Neural cell (in vitro differentiated cells): ENCODE measurements around the gene FGL2. TPM values are rescaled to one million over a fixed set of nuclear protein-coding genes. Genes with fewer than 3 reads are reported as not detected.
"Not testable (repeated sequence)": the region's sequence is repeated elsewhere in the genome, so short reads cannot be mapped to it uniquely, and the experiment has no call there.

ENCODE experiments used
- H2AFZ ChIP-seq: fragments of 200-600, 300-800 bp; sonication (generic), shearing (Covaris generic); 2 replicates; pipeline ENCODE4 v1.6.0; 2014; ENCODE audit warnings: low read depth, mild to moderate bottlenecking, antibody characterized with exemption, low read length, moderate library complexity
- H3F3A ChIP-seq: fragments of 200-600 bp; shearing (Covaris generic); 2 replicates; pipeline ENCODE4 v1.6.1; 2016; ENCODE audit warnings: mild to moderate bottlenecking, moderate library complexity, mixed read lengths, antibody characterized with exemption, low read length; ENCODE audit not compliant: insufficient read depth, poor library complexity, severe bottlenecking
- H3K27ac ChIP-seq: fragments of 200-600, 300-800 bp; sonication (generic), shearing (Covaris generic); 2 replicates; pipeline ENCODE4 v1.5.1; 2014; ENCODE audit warnings: mild to moderate bottlenecking, low read length, moderate library complexity
- H3K27me3 ChIP-seq: fragments of 300-800, 200-600 bp; sonication (generic), shearing (Covaris generic); 2 replicates; pipeline ENCODE4 v1.6.0; 2014; ENCODE audit warnings: mild to moderate bottlenecking, low read depth, low read length, moderate library complexity; ENCODE audit not compliant: insufficient read depth
- H3K36me3 ChIP-seq: fragments of 300-800, 200-600 bp; sonication (generic), shearing (Covaris generic); 2 replicates; pipeline ENCODE4 v1.5.1; 2014; ENCODE audit warnings: mild to moderate bottlenecking, antibody characterized with exemption, low read length, moderate library complexity; ENCODE audit not compliant: insufficient read depth
- H3K4me2 ChIP-seq: fragments of 300-800, 200-600 bp; sonication (generic), shearing (Covaris generic); 2 replicates; pipeline ENCODE4 v1.6.0; 2014; ENCODE audit warnings: mild to moderate bottlenecking, low read length
- H3K4me3 ChIP-seq: fragments of 300-800, 200-600 bp; sonication (generic), shearing (Covaris generic); 2 replicates; pipeline ENCODE4 v1.5.1; 2014; ENCODE audit warnings: mild to moderate bottlenecking, low read length, moderate library complexity
- H3K79me2 ChIP-seq: fragments of 200-600 bp; shearing (Covaris generic); replicated peaks from 2 replicates; pipeline ENCODE4 v1.6.0; 2014; ENCODE audit warnings: mild to moderate bottlenecking, low read length, moderate library complexity; ENCODE audit not compliant: insufficient read depth
- H3K9ac ChIP-seq: fragments of 300-800, 200-600 bp; sonication (generic), shearing (Covaris generic); 2 replicates; pipeline ENCODE4 v1.6.1; 2016; ENCODE audit warnings: mild to moderate bottlenecking, low read length, mixed read lengths
- H3K9me2 ChIP-seq: fragments of 200-600 bp; shearing (Covaris generic); 2 replicates; pipeline ENCODE4 v1.6.1; 2016; ENCODE audit warnings: mild to moderate bottlenecking, low read length, mixed read lengths; ENCODE audit not compliant: insufficient read depth
- H3K9me3 ChIP-seq: fragments of 200-600, 300-800 bp; sonication (generic), shearing (Covaris generic); 2 replicates; pipeline ENCODE4 v1.6.1; 2016; ENCODE audit warnings: mild to moderate bottlenecking, mixed run types, low read length, moderate library complexity, mixed read lengths
- H4K20me1 ChIP-seq: fragments of 200-600 bp; shearing (Covaris generic); 2 replicates; pipeline ENCODE4 v1.6.1; 2016; ENCODE audit warnings: mild to moderate bottlenecking, mixed run types; ENCODE audit not compliant: insufficient read depth
- EP300 ChIP-seq: fragments of 450-650 bp; conservative IDR thresholded peaks from 2 replicates; pipeline ENCODE4 v1.6.1; 2014; ENCODE audit warnings: antibody characterized with exemption, mild to moderate bottlenecking, moderate library complexity; ENCODE audit not compliant: poor library complexity, severe bottlenecking
- POLR2AphosphoS5 ChIP-seq: IDR thresholded peaks from 2 replicates; pipeline ENCODE4 v1.6.1; 2012
- polyA plus RNA-seq: library from polyadenylated mRNA; depleted of rRNA; stranded (reverse); fragments of >200 nt; gene quantifications from 2 replicates; pipeline ENCODE4 v1.2.3, GENCODE V29; 2014

The FGL2 gene
- polyA plus RNA-seq, 1 donor from 2014 or later, result 0.22 TPM

- H3K36me3 ChIP-seq, H3K27me3 ChIP-seq, H3K4me2 ChIP-seq, H3K27ac ChIP-seq, H3K4me3 ChIP-seq, H3K9ac ChIP-seq, H3F3A ChIP-seq, H3K9me3 ChIP-seq, H2AFZ ChIP-seq, H4K20me1 ChIP-seq, H3K9me2 ChIP-seq, H3K79me2 ChIP-seq: not testable (repeated sequence)
These were observed 22.2 kb downstream of the FGL2 start for GRCh38 chr7:77177321-77177904.

GRCh38 chr7:77175274-77175800 is 24.3 kb downstream of the FGL2 start:
- not testable (repeated sequence) for H3K4me3 ChIP-seq, H3F3A ChIP-seq, H3K27ac ChIP-seq, H3K36me3 ChIP-seq, H3K9me3 ChIP-seq, H2AFZ ChIP-seq, H3K9me2 ChIP-seq, H3K79me2 ChIP-seq, H3K4me2 ChIP-seq, H4K20me1 ChIP-seq, H3K9ac ChIP-seq, H3K27me3 ChIP-seq

- not testable (repeated sequence) for H4K20me1 ChIP-seq, H3K4me3 ChIP-seq, H3F3A ChIP-seq, H3K27ac ChIP-seq, H3K9ac ChIP-seq, H2AFZ ChIP-seq, H3K9me2 ChIP-seq, H3K79me2 ChIP-seq, H3K36me3 ChIP-seq, H3K4me2 ChIP-seq, H3K9me3 ChIP-seq, H3K27me3 ChIP-seq
These were observed 25.2 kb downstream of the FGL2 start for GRCh38 chr7:77174418-77174817.

GRCh38 chr7:77172437-77173172 is 27.0 kb downstream of the FGL2 start:
- H3K4me2 ChIP-seq, H3K9me2 ChIP-seq, H3F3A ChIP-seq, H3K9me3 ChIP-seq, H3K79me2 ChIP-seq, H3K4me3 ChIP-seq, H3K36me3 ChIP-seq, H2AFZ ChIP-seq, H3K27me3 ChIP-seq, H3K27ac ChIP-seq, H3K9ac ChIP-seq, H4K20me1 ChIP-seq: not testable (repeated sequence)
- TF ChIP-seq POLR2AphosphoS5 (peak; percentile 36), EP300 (peak; percentile 22)

- H3K36me3 ChIP-seq, H2AFZ ChIP-seq, H3K4me2 ChIP-seq, H3K9me3 ChIP-seq, H4K20me1 ChIP-seq, H3K79me2 ChIP-seq, H3K27ac ChIP-seq, H3F3A ChIP-seq, H3K27me3 ChIP-seq, H3K9me2 ChIP-seq, H3K4me3 ChIP-seq, H3K9ac ChIP-seq: not testable (repeated sequence)
These were observed 28.5 kb downstream of the FGL2 start for GRCh38 chr7:77171073-77171472.
